GM10847 (cell line): ENCODE data around the gene MBOAT1.

ENCODE experiments used
- POLR2A ChIP-seq: IDR thresholded peaks from 2 replicates; pipeline ENCODE4 v1.6.1; 2011; ENCODE audit not compliant: insufficient read length; ENCODE audit errors: extremely low read depth

Gene MBOAT1

GRCh38 chr6:20186981-20187380, 25.3 kb downstream of the MBOAT1 start:
- no peak for TF ChIP-seq POLR2A

GRCh38 chr6:20183706-20184105, 28.6 kb downstream of the MBOAT1 start:
- no peak for TF ChIP-seq POLR2A

GRCh38 chr6:20182926-20183521, 29.2 kb downstream of the MBOAT1 start:
- TF ChIP-seq POLR2A, result no peak

GRCh38 chr6:20182069-20182468, 30.2 kb downstream of the MBOAT1 start:
- no peak for TF ChIP-seq POLR2A

- TF ChIP-seq POLR2A, result no peak
Observed at GRCh38 chr6:20180935-20181334, 31.3 kb downstream of the MBOAT1 start.

- TF ChIP-seq POLR2A, result no peak
Observed at GRCh38 chr6:20178327-20178726, 33.9 kb downstream of the MBOAT1 start.

GRCh38 chr6:20175810-20176410, 36.4 kb downstream of the MBOAT1 start:
- TF ChIP-seq POLR2A, result no peak

GRCh38 chr6:20173833-20174792, 38.2 kb downstream of the MBOAT1 start:
- TF ChIP-seq POLR2A, result no peak

- no peak for TF ChIP-seq POLR2A
Observed at GRCh38 chr6:20172842-20173456, 39.3 kb downstream of the MBOAT1 start.

GRCh38 chr6:20170455-20171148, 41.7 kb downstream of the MBOAT1 start:
- TF ChIP-seq POLR2A, result no peak

GRCh38 chr6:20169786-20170185, 42.5 kb downstream of the MBOAT1 start:
- no peak for TF ChIP-seq POLR2A

- TF ChIP-seq POLR2A, result no peak
Observed at GRCh38 chr6:20169119-20169557, 43.1 kb downstream of the MBOAT1 start.

- no peak for TF ChIP-seq POLR2A
Observed at GRCh38 chr6:20168690-20169089, 43.6 kb downstream of the MBOAT1 start.

- TF ChIP-seq POLR2A, result no peak
Observed at GRCh38 chr6:20167601-20168000, 44.7 kb downstream of the MBOAT1 start.

GRCh38 chr6:20166210-20166609, 46.1 kb downstream of the MBOAT1 start:
- TF ChIP-seq POLR2A, result no peak
